Measurements from ENCODE around the gene PLXNA4. TPM values are rescaled to one million over a fixed set of nuclear protein-coding genes. Genes with fewer than 3 reads are reported as not detected.

Gene PLXNA4
- total RNA-seq, 1 donor from 2014 or later, result 14.0 TPM

- intact Hi-C loops (cut with DNase I), result no loop called here
- H3K36me3 ChIP-seq, result no peaks in the 10 kb centered on the region
- no peak overlapping the region for H3K27ac ChIP-seq
- DNase-seq (ENCODE audit: extremely low spot score in 2 of 2), result no peak
- TF ChIP-seq CTCF (IDR thresholded peaks at IDR 0.05), result no peak
- H3K4me3 ChIP-seq, result no peak overlapping the region
- H3K4me1 ChIP-seq, result no peaks in the 10 kb centered on the region
- no peaks in the 10 kb centered on the region for H3K27me3 ChIP-seq
- H3K9me3 ChIP-seq, result no peaks in the 10 kb centered on the region
These were observed 376.6 kb downstream of the PLXNA4 start for GRCh38 chr7:132199626-132200025.

GRCh38 chr7:132197772-132198171 is 378.5 kb downstream of the PLXNA4 start:
- H3K4me1 ChIP-seq, result no peaks in the 10 kb centered on the region
- H3K4me3 ChIP-seq, result no peak overlapping the region
- no peaks in the 10 kb centered on the region for H3K27me3 ChIP-seq
- intact Hi-C loops (cut with DNase I), result no loop called here
- DNase-seq (ENCODE audit: extremely low spot score in 2 of 2), result no peak
- H3K36me3 ChIP-seq, result no peaks in the 10 kb centered on the region
- no peak overlapping the region for H3K27ac ChIP-seq
- TF ChIP-seq POLR2A (IDR thresholded peaks at IDR 0.05) (no peak), POLR2AphosphoS5 (IDR thresholded peaks at IDR 0.05; ENCODE audit: insufficient read depth in 1 of 2, low read depth in 1 of 2) (no peak), CTCF (IDR thresholded peaks at IDR 0.05) (no peak)
- H3K9me3 ChIP-seq, result no peaks in the 10 kb centered on the region

DNA sequence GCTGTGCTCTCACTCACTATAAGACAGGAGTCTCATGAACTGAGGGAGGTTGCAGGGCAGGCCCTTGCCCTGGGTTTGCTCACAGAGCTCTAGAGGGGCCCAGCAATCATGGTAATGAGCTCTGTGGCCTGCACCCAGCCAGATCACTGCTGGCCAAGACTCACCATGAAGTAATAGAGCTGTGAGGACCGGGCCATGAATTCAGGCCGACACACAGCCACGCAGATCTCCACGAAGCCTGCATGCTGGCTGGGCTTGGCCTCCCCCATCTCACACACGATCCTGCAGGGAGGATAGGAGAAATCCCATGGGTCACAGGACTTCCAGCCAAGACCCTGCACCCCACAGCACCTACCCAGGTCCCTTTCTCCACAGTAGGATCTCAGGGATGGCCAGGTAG is 382.4 kb downstream of the PLXNA4 start:
- no peaks in the 10 kb centered on the region for H3K4me1 ChIP-seq
- TF ChIP-seq CTCF (IDR thresholded peaks at IDR 0.05), result no peak
- TF ChIP-seq POLR2A (IDR thresholded peaks at IDR 0.05), result no peak
- H3K27ac ChIP-seq, result no peak overlapping the region
- no peak for DNase-seq (ENCODE audit: extremely low spot score in 2 of 2)
- H3K4me3 ChIP-seq, result no peak overlapping the region
- no peaks in the 10 kb centered on the region for H3K27me3 ChIP-seq
- intact Hi-C loops (cut with DNase I), result no loop called here
- no peaks in the 10 kb centered on the region for H3K9me3 ChIP-seq
- no peaks in the 10 kb centered on the region for H3K36me3 ChIP-seq

GRCh38 chr7:132192809-132193208 is 383.5 kb downstream of the PLXNA4 start:
- TF ChIP-seq CTCF (IDR thresholded peaks at IDR 0.05) (no peak), POLR2A (IDR thresholded peaks at IDR 0.05) (no peak), POLR2AphosphoS5 (IDR thresholded peaks at IDR 0.05; ENCODE audit: insufficient read depth in 1 of 2, low read depth in 1 of 2) (no peak)

DNA sequence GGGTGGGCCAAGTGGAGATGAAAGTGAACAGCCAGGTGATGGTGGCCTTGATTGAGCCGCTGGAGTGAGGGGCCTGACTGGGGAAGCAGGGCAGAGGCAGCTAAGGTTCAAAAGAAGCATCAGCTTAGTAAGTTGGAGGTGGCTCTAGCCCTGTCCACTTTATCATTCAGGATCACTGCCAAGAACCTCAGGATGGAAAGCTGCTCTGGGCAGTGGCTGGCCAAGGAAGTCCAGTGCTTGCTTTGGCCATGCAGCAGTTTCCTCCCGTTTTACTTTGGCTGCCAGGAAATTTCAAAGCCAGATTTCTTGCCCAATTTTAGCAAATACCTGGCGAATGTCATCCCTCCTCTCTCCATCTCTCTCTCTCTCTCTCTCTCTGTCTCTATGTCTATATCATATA is 384.9 kb downstream of the PLXNA4 start:
- DNase-seq (ENCODE audit: extremely low spot score in 2 of 2), result no peak
- TF ChIP-seq POLR2AphosphoS5 (IDR thresholded peaks at IDR 0.05; ENCODE audit: insufficient read depth in 1 of 2, low read depth in 1 of 2) (no peak), POLR2A (IDR thresholded peaks at IDR 0.05) (no peak), CTCF (IDR thresholded peaks at IDR 0.05) (no peak)
- Histone ChIP-seq H3K9me3 (peaks cover 6% of the 10 kb centered on the region), H3K27ac (no peak overlapping the region), H3K27me3 (no peaks in the 10 kb centered on the region), H3K4me3 (no peak overlapping the region), H3K36me3 (no peaks in the 10 kb centered on the region), H3K4me1 (no peaks in the 10 kb centered on the region)
- intact Hi-C loops (cut with DNase I), result no loop called here

More at GRCh38 chr7:132192809-132193208, 383.5 kb downstream of the PLXNA4 start:
- no peak for DNase-seq (ENCODE audit: extremely low spot score in 2 of 2)
- Histone ChIP-seq H3K4me3 (no peak overlapping the region), H3K27ac (no peak overlapping the region), H3K9me3 (no peaks in the 10 kb centered on the region), H3K36me3 (no peaks in the 10 kb centered on the region), H3K4me1 (no peaks in the 10 kb centered on the region), H3K27me3 (no peaks in the 10 kb centered on the region)
- intact Hi-C loops (cut with DNase I), result no loop called here

Data from vagina (tissue), 2 donors.